Muscle of leg (tissue), 11 donors: Measurements from ENCODE around the gene DNAJC15. TPM values are rescaled to one million over a fixed set of nuclear protein-coding genes. Genes with fewer than 3 reads are reported as not detected.

ENCODE experiments used
- DNase-seq: peaks from one replicate; pipeline ENCODE4 v3.0.0; 2013
- H3K27ac ChIP-seq: one replicate; pipeline ENCODE4 v1.5.1; 2013; ENCODE audit warnings: mild to moderate bottlenecking, low read length, control low read depth
- H3K27me3 ChIP-seq: one replicate; pipeline ENCODE4 v1.6.1; 2013; ENCODE audit warnings: low read length; ENCODE audit not compliant: control insufficient read depth, insufficient read depth
- H3K36me3 ChIP-seq: one replicate; pipeline ENCODE4 v1.6.1; 2013; ENCODE audit warnings: low read length; ENCODE audit not compliant: control insufficient read depth, insufficient read depth
- H3K4me1 ChIP-seq: one replicate; pipeline ENCODE4 v1.6.1; 2013; ENCODE audit warnings: low read length; ENCODE audit not compliant: control insufficient read depth, insufficient read depth
- H3K4me3 ChIP-seq: one replicate; pipeline ENCODE4 v1.5.1; 2013; ENCODE audit warnings: low read length, control low read depth
- H3K9me3 ChIP-seq: replicated peaks from 2 replicates; pipeline ENCODE4 v1.6.1; 2013; ENCODE audit warnings: low read depth, low read length; ENCODE audit not compliant: control insufficient read depth
- WGBS: methylation state at CpG from one replicate; pipeline ENCODE4 v1.1.5; 2013; ENCODE audit warnings: missing lambda C conversion rate; ENCODE audit not compliant: insufficient coverage; 5-methylcytosine and 5-hydroxymethylcytosine counted together
- polyA plus RNA-seq, 8 donors: library from polyadenylated mRNA; unstranded; fragments of 120-200 nt; gene quantifications; one replicate each; pipeline versions ENCODE4 v1.2.1 to v1.2.3, GENCODE V29; 2013; ENCODE audit warnings: inconsistent platforms in 1 of 8, low replicate concordance in 1 of 8; ENCODE audit not compliant: insufficient read length in 8 of 8, insufficient read depth in 1 of 8
- total RNA-seq: library from RNA; stranded (reverse); fragments of 120-200 nt; gene quantifications from one replicate; pipeline ENCODE4 v1.2.4, GENCODE V29; 2013

Gene DNAJC15
- total and polyA plus RNA-seq, 9 donors: 14.4 to 23.7 (median 20.2) TPM

- no CpG with 5 or more reads among the region's 4 CpGs for WGBS
- Histone ChIP-seq H3K36me3 (no peaks in the 10 kb centered on the region), H3K4me1 (no peaks in the 10 kb centered on the region), H3K4me3 (no peak overlapping the region), H3K9me3 (no peaks in the 10 kb centered on the region), H3K27me3 (no peaks in the 10 kb centered on the region), H3K27ac (no peak overlapping the region)
- no peak for DNase-seq
These were observed 22.7 kb upstream of the DNAJC15 start for GRCh38 chr13:43000676-43001075.

GRCh38 chr13:43002021-43002420 is 21.4 kb upstream of the DNAJC15 start:
- H3K27me3 ChIP-seq: no peaks in the 10 kb centered on the region
- no peak for DNase-seq
- no peaks in the 10 kb centered on the region for H3K4me1 ChIP-seq
- H3K4me3 ChIP-seq: no peak overlapping the region
- H3K36me3 ChIP-seq: no peaks in the 10 kb centered on the region
- H3K27ac ChIP-seq: no peak overlapping the region
- H3K9me3 ChIP-seq: no peaks in the 10 kb centered on the region
- WGBS: 80% methylated on average over 1 of the region's 2 CpGs

- no peak overlapping the region for H3K4me3 ChIP-seq
- DNase-seq: no peak
- H3K4me1 ChIP-seq: no peaks in the 10 kb centered on the region
- 100% methylated on average over 1 of the region's 2 CpGs for WGBS
- H3K36me3 ChIP-seq: no peaks in the 10 kb centered on the region
- no peaks in the 10 kb centered on the region for H3K27me3 ChIP-seq
- H3K27ac ChIP-seq: no peak overlapping the region
- H3K9me3 ChIP-seq: no peaks in the 10 kb centered on the region
These were observed 20.4 kb upstream of the DNAJC15 start for GRCh38 chr13:43003010-43003409.

GRCh38 chr13:43003729-43004128 is 19.7 kb upstream of the DNAJC15 start:
- Histone ChIP-seq H3K36me3 (no peaks in the 10 kb centered on the region), H3K9me3 (no peaks in the 10 kb centered on the region), H3K27ac (no peak overlapping the region), H3K27me3 (no peaks in the 10 kb centered on the region), H3K4me3 (no peak overlapping the region), H3K4me1 (no peaks in the 10 kb centered on the region)
- WGBS: 90% methylated on average over 2 of the region's 6 CpGs
- no peak for DNase-seq

- no peak for DNase-seq
- Histone ChIP-seq H3K27ac (no peak overlapping the region), H3K9me3 (no peaks in the 10 kb centered on the region), H3K36me3 (no peaks in the 10 kb centered on the region), H3K4me1 (no peaks in the 10 kb centered on the region), H3K27me3 (no peaks in the 10 kb centered on the region), H3K4me3 (no peak overlapping the region)
- no CpG with 5 or more reads among the region's 3 CpGs for WGBS
These were observed 17.7 kb upstream of the DNAJC15 start for GRCh38 chr13:43005460-43006236.

- H3K4me3 ChIP-seq: no peak overlapping the region
- no peaks in the 10 kb centered on the region for H3K9me3 ChIP-seq
- H3K4me1 ChIP-seq: no peaks in the 10 kb centered on the region
- DNase-seq: no peak
- no peaks in the 10 kb centered on the region for H3K36me3 ChIP-seq
- no peak overlapping the region for H3K27ac ChIP-seq
- H3K27me3 ChIP-seq: no peaks in the 10 kb centered on the region
- no CpG with 5 or more reads among the region's 3 CpGs for WGBS
These were observed 16.3 kb upstream of the DNAJC15 start for GRCh38 chr13:43006893-43007631.

GRCh38 chr13:43008596-43008995 is 14.8 kb upstream of the DNAJC15 start:
- no peaks in the 10 kb centered on the region for H3K4me1 ChIP-seq
- WGBS: 100% methylated on average over 1 of the region's 3 CpGs
- H3K36me3 ChIP-seq: no peaks in the 10 kb centered on the region
- H3K27me3 ChIP-seq: no peaks in the 10 kb centered on the region
- no peak overlapping the region for H3K27ac ChIP-seq
- DNase-seq: no peak
- H3K9me3 ChIP-seq: no peaks in the 10 kb centered on the region
- H3K4me3 ChIP-seq: no peak overlapping the region

- Histone ChIP-seq H3K9me3 (no peaks in the 10 kb centered on the region), H3K4me1 (no peaks in the 10 kb centered on the region), H3K27ac (no peak overlapping the region), H3K27me3 (no peaks in the 10 kb centered on the region), H3K36me3 (no peaks in the 10 kb centered on the region), H3K4me3 (no peak overlapping the region)
- no peak for DNase-seq
- WGBS: no CpG with 5 or more reads among the region's 1 CpG
These were observed 13.9 kb upstream of the DNAJC15 start for GRCh38 chr13:43009506-43009905.

- Histone ChIP-seq H3K9me3 (no peaks in the 10 kb centered on the region), H3K4me3 (no peak overlapping the region), H3K27me3 (no peaks in the 10 kb centered on the region), H3K4me1 (no peaks in the 10 kb centered on the region), H3K27ac (no peak overlapping the region), H3K36me3 (no peaks in the 10 kb centered on the region)
- DNase-seq: no peak
- 80% methylated on average over 2 of the region's 3 CpGs for WGBS
These were observed 9.2 kb upstream of the DNAJC15 start for GRCh38 chr13:43014162-43014561.

- Histone ChIP-seq H3K27ac (no peak overlapping the region), H3K36me3 (no peaks in the 10 kb centered on the region), H3K9me3 (no peaks in the 10 kb centered on the region), H3K4me1 (no peaks in the 10 kb centered on the region), H3K27me3 (no peaks in the 10 kb centered on the region), H3K4me3 (no peak overlapping the region)
- no peak for DNase-seq
- WGBS: 95% methylated on average over 3 of the region's 5 CpGs
These were observed 7.2 kb upstream of the DNAJC15 start for GRCh38 chr13:43016226-43016625.
